K562 (cell line): ENCODE results near the gene BBC3. TPM values are rescaled to one million over a fixed set of nuclear protein-coding genes. Genes with fewer than 3 reads are reported as not detected.

Source experiments
- CBX3 ChIP-seq, 2 experiments: IDR thresholded peaks; 1 replicate in 1 of 2; 2 replicates in 1 of 2; pipeline ENCODE4 v1.6.1; 2012; ENCODE audit warnings: inconsistent platforms in 2 of 2, low read length in 2 of 2, borderline replicate concordance in 1 of 2, control low read depth in 1 of 2
- ESRRB ChIP-seq: fragments of 250-450 bp; sonication (Bioruptor Pico); IDR thresholded peaks from 2 replicates; pipeline ENCODE4 v1.5.0; 2020; ENCODE audit warnings: mild to moderate bottlenecking, moderate library complexity, borderline replicate concordance
- FOS ChIP-seq: IDR thresholded peaks from 3 replicates; pipeline ENCODE4 v1.6.1; 2011; ENCODE audit not compliant: insufficient read length; ENCODE audit errors: extremely low read depth
- HIVEP1 ChIP-seq: fragments of 250-450 bp; sonication (Bioruptor Pico); IDR thresholded peaks from 2 replicates; pipeline ENCODE4 v1.4.0; 2020; ENCODE audit warnings: mild to moderate bottlenecking
- KDM1A ChIP-seq, 2 experiments: fragments of 450-650 bp; IDR thresholded peaks; 2 replicates each; pipeline ENCODE4 v1.6.1; 2016; ENCODE audit warnings: mild to moderate bottlenecking in 2 of 2
- PHF20 ChIP-seq: fragments of 450-650 bp; IDR thresholded peaks from 2 replicates; pipeline ENCODE4 v1.6.1; 2018; ENCODE audit not compliant: partially characterized antibody
- RBM34 ChIP-seq: fragments of 200-400 bp; formaldehyde crosslinking; IDR thresholded peaks from 2 replicates; pipeline ENCODE4 v1.6.1; 2018; ENCODE audit warnings: low read length, borderline replicate concordance; ENCODE audit not compliant: insufficient read depth
- RCOR1 ChIP-seq, 2 experiments: IDR thresholded peaks; 2 replicates each; pipeline ENCODE4 v1.6.1; 2012; ENCODE audit warnings: low read depth in 2 of 2, low read length in 2 of 2, borderline replicate concordance in 1 of 2, improper control_type of control experiment in 1 of 2
- RHOXF2B ChIP-seq: fragments of 250-450 bp; sonication (Bioruptor Pico); conservative IDR thresholded peaks from 2 replicates; pipeline ENCODE4 v1.5.1; 2021
- RUNX1 ChIP-seq: sonication (generic); IDR thresholded peaks from 2 replicates; pipeline ENCODE4 v1.6.1; 2016; ENCODE audit warnings: antibody characterized with exemption, low read depth
- SRSF3 ChIP-seq: fragments of 200-400 bp; formaldehyde crosslinking; IDR thresholded peaks from 2 replicates; pipeline ENCODE4 v1.6.1; 2016; ENCODE audit warnings: mild to moderate bottlenecking, low read length, moderate library complexity; ENCODE audit not compliant: insufficient read depth
- STAT5B ChIP-seq: fragments of 250-450 bp; sonication (Bioruptor Pico); IDR thresholded peaks from 2 replicates; pipeline ENCODE4 v1.8.0; 2021; ENCODE audit warnings: mild to moderate bottlenecking, inconsistent platforms
- TAF1 ChIP-seq: IDR thresholded peaks from 2 replicates; pipeline ENCODE4 v1.6.1; 2011; ENCODE audit warnings: mild to moderate bottlenecking, low read length, moderate library complexity; ENCODE audit not compliant: insufficient read depth, control insufficient read depth, severe bottlenecking; ENCODE audit errors: extremely low read depth
- ZBTB12 ChIP-seq: fragments of 250-450 bp; sonication (Bioruptor Pico); IDR thresholded peaks from 2 replicates; pipeline ENCODE4 v1.4.0; 2020
- ZBTB34 ChIP-seq: fragments of 250-450 bp; sonication (Bioruptor Pico); IDR thresholded peaks from 2 replicates; pipeline ENCODE4 v1.8.0; 2021; ENCODE audit warnings: mild to moderate bottlenecking, moderate library complexity
- ZBTB7A ChIP-seq: IDR thresholded peaks from 2 replicates; pipeline ENCODE4 v1.6.1; 2011; ENCODE audit warnings: low read depth, mild to moderate bottlenecking, low read length, moderate library complexity, borderline replicate concordance; ENCODE audit not compliant: control insufficient read depth
- ZNF444 ChIP-seq: fragments of 250-450 bp; sonication (Bioruptor Pico); IDR thresholded peaks from 2 replicates; pipeline ENCODE4 v1.4.0; 2020; ENCODE audit warnings: mild to moderate bottlenecking, moderate library complexity
- polyA plus RNA-seq, 8 experiments: library from polyadenylated mRNA; depleted of rRNA in 4 of 8; stranded (reverse) in 5 of 8; unstranded in 3 of 8; fragments of >200 nt; fragmentation: Nextera tagmentation in 2 of 8; fragmentation: Illumina TruSeq in 1 of 8; extraction: Ambion mirVana in 2 of 8; extraction: Trizol in 1 of 8; gene quantifications; 2 replicates each; pipeline versions ENCODE4 v1.2.1 to v1.2.3, GENCODE V29; 2011 to 2014; ENCODE audit warnings: inconsistent platforms in 1 of 8, missing spikeins in 1 of 8
- total RNA-seq, 7 experiments: library from RNA; depleted of rRNA in 6 of 7; stranded (reverse); fragments of >200 nt in 6 of 7; fragmentation: Illumina TruSeq in 2 of 7; extraction: Trizol in 2 of 7; gene quantifications; 2 replicates each; pipeline versions ENCODE4 v1.2.1 to v1.2.3, GENCODE V29; 2011 to 2021; ENCODE audit warnings: low replicate concordance in 1 of 7
- TF ChIP-seq, protein P1 (sequence below): fragments of 450-650 bp; formaldehyde crosslinking; IDR thresholded peaks from 2 replicates; pipeline ENCODE4 v1.4.0; 2022; ENCODE audit warnings: mild to moderate bottlenecking, moderate library complexity
- TF ChIP-seq, protein P2 (sequence below): sonication (generic); formaldehyde crosslinking; IDR thresholded peaks from 2 replicates; pipeline ENCODE4 v1.8.0; 2022; ENCODE audit warnings: missing genetic modification reagents, mild to moderate bottlenecking, moderate library complexity, borderline replicate concordance
- TF ChIP-seq, protein P3 (sequence below): fragments of 450-650 bp; IDR thresholded peaks from 2 replicates; pipeline ENCODE4 v1.6.1; 2016; ENCODE audit warnings: antibody characterized with exemption
- TF ChIP-seq, protein P4 (sequence below): fragments of 250-450 bp; sonication (Bioruptor Pico); IDR thresholded peaks from 2 replicates; pipeline ENCODE4 v1.8.0; 2021; ENCODE audit warnings: borderline replicate concordance, mild to moderate bottlenecking, moderate library complexity; ENCODE audit not compliant: poor library complexity, severe bottlenecking

The BBC3 gene
- total and polyA plus RNA-seq, 9 of the 15 experiments (the other 6 are each of a cell fraction or from before 2014, with no cell fraction given): 0.15 to 30.7 (median 4.8) TPM

GRCh38 chr19:47243776-47244547, 13.0 kb upstream of the BBC3 start (continued):
- TF ChIP-seq ZBTB12 (CRISPR knock-in tag) (no peak), TAF1 (peak; percentile 19), PHF20 (peak; percentile 82), ESRRB (CRISPR knock-in tag) (no peak), STAT5B (no peak), HIVEP1 (no peak), RBM34 (no peak), ZBTB34 (CRISPR knock-in tag) (no peak), RCOR1 (IDR thresholded peaks at IDR 0.05; ENCODE audit: borderline replicate concordance in 1 of 2, low read depth in 2 of 2, low read length in 2 of 2) (peak in 1 of 2 experiments; percentile 98), RUNX1 (0 out of 2 replicates have a peak, but pooled peaks have one; percentile 36), KDM1A (IDR thresholded peaks at IDR 0.05) (peak; percentile 94 to 98), RHOXF2B (CRISPR knock-in tag) (no peak), ZNF444 (CRISPR knock-in tag) (no peak), SRSF3 (no peak), CBX3 (IDR thresholded peaks at IDR 0.05; ENCODE audit: borderline replicate concordance in 1 of 2, low read length in 2 of 2) (peak in 1 of 2 experiments; percentile 68; a peak in 2 of 3 replicates), ZBTB7A (peak; percentile 88), FOS (no peak)
- TF ChIP-seq, protein P1, sequence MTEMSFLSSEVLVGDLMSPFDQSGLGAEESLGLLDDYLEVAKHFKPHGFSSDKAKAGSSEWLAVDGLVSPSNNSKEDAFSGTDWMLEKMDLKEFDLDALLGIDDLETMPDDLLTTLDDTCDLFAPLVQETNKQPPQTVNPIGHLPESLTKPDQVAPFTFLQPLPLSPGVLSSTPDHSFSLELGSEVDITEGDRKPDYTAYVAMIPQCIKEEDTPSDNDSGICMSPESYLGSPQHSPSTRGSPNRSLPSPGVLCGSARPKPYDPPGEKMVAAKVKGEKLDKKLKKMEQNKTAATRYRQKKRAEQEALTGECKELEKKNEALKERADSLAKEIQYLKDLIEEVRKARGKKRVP (CRISPR knock-in tag): peak; percentile 100
- TF ChIP-seq, protein P2, sequence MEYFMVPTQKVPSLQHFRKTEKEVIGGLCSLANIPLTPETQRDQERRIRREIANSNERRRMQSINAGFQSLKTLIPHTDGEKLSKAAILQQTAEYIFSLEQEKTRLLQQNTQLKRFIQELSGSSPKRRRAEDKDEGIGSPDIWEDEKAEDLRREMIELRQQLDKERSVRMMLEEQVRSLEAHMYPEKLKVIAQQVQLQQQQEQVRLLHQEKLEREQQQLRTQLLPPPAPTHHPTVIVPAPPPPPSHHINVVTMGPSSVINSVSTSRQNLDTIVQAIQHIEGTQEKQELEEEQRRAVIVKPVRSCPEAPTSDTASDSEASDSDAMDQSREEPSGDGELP (CRISPR knock-in tag): peak; percentile 98
- TF ChIP-seq, protein P3, sequence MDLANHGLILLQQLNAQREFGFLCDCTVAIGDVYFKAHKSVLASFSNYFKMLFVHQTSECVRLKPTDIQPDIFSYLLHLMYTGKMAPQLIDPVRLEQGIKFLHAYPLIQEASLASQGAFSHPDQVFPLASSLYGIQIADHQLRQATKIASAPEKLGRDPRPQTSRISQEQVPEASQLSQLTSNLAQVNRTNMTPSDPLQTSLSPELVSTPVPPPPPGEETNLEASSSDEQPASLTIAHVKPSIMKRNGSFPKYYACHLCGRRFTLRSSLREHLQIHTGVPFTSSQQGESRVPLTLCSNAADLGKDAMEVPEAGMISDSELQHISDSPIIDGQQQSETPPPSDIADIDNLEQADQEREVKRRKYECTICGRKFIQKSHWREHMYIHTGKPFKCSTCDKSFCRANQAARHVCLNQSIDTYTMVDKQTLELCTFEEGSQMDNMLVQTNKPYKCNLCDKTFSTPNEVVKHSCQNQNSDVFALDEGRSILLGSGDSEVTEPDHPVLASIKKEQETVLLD: peak; percentile 78; the same call in 1 of the 2 replicates
- TF ChIP-seq, protein P4, sequence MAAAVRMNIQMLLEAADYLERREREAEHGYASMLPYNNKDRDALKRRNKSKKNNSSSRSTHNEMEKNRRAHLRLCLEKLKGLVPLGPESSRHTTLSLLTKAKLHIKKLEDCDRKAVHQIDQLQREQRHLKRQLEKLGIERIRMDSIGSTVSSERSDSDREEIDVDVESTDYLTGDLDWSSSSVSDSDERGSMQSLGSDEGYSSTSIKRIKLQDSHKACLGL: no peak
